Measurements from ENCODE around the gene BORCS5. TPM values are rescaled to one million over a fixed set of nuclear protein-coding genes. Genes with fewer than 3 reads are reported as not detected.
"Not testable (repeated sequence)": the region's sequence is repeated elsewhere in the genome, so short reads cannot be mapped to it uniquely, and the experiment has no call there.

Gene BORCS5
- total RNA-seq, 1 donor from 2014 or later: 8.3 TPM

DNA sequence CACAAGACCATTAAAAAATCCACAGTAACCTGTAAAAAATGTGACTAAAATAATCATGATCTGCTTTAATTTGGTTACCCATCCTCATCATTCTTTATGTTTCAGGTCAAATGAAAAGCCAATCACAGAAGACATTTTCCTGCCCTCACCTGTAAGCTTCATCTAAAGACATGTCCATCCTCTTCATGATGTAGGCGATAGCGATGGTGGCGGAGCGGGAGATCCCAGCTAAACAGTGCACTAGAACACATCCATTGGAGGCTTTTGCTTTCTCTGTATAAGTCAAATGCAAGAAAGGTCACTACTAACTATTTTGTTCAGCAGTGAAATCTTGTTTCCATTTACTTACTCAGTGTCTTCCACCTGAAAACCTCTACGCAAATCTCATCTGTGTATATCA, 123.2 kb downstream of the BORCS5 start:
- DNase-seq (ENCODE audit: low spot score) (no peak), ATAC-seq (no peak)

DNA sequence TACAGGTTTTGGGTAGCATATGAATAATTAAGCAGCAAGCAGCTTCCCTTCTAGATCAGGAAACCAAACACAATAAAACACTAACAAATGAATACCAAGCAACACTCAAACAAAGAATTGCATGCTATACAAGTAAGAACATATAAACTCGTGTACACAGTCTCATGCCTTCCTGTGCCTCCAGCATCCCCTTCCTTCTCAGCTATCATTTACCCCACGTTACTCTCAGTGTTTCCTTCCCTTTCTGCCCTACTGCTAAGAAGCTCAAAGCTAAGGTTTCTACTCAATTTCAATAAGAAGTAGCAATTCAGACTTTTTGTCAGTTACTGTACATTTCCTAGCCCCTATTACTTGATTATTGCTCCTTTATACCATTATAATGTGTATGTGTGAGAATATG, 124.8 kb downstream of the BORCS5 start:
- no peak for DNase-seq (ENCODE audit: low spot score)
- no peak for ATAC-seq

DNA sequence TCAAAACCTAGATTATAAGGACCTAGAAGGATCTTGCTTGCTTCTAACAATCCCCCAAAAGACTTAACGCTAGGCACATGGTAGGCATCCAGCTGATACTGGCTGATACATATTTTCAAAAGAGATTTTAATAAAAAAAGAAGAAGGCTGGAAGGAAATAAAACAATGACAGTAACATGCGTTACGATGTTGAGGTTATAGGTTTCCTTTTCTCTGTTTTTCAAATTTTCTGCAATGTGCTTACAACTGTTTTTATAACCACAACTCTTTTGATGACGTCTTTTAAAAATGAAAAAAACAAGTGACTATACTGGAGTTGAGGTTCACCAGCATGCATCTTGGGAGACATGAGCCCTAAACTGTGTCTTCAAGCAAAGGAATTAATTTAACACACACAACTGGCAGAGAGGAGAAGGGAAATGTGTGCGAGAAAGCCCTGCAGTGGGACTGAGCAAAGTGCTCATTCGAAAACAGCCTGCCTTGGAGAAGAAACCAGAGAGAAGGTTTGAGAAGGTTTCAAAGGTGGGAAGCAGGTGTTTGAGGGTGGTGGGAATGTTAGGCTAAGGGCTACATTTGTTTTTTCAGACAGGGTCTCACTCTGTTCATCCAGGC, 125.4 kb downstream of the BORCS5 start:
- DNase-seq (ENCODE audit: low spot score) (no peak), ATAC-seq (no peak)

DNA sequence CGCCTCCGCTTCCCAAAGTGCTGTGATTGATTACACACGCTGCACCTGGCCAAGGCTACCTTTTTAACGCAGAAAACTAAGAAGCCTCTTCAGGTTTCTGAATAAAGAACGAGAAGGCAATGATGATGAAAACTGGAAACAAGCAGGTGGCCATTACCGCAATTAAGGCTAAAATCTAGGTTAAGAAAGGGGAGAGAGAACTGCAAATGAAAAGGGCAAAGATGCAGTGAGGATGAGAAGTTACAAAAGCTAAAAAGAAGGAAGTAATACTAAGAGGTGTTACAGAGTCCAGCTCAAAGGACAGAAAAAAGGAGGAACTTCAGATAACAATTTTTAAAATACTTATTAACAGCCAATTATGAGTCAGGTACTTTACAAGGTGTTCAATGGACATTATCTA, 126.1 kb downstream of the BORCS5 start:
- no peak for DNase-seq (ENCODE audit: low spot score)
- no peak for ATAC-seq

DNA sequence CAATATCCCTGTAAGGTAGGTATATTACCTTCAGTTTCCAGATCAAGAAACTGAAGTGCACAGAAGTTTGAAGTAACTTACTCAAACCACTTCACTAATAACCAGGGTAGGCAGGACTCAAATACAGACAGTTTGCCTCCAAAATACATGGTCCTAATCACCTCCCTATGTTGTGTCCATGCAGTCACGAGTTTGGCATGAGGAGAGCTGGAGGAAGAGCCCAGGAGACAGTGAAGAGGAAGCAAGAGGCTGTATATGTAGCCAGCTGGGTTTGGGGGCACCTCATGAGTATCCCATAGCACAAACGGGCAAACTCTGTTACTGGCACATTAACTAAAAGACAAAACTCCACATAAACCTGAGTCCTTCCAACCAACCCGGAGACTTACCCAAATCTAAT, 126.6 kb downstream of the BORCS5 start:
- ATAC-seq: no peak
- no peak for DNase-seq (ENCODE audit: low spot score)

DNA sequence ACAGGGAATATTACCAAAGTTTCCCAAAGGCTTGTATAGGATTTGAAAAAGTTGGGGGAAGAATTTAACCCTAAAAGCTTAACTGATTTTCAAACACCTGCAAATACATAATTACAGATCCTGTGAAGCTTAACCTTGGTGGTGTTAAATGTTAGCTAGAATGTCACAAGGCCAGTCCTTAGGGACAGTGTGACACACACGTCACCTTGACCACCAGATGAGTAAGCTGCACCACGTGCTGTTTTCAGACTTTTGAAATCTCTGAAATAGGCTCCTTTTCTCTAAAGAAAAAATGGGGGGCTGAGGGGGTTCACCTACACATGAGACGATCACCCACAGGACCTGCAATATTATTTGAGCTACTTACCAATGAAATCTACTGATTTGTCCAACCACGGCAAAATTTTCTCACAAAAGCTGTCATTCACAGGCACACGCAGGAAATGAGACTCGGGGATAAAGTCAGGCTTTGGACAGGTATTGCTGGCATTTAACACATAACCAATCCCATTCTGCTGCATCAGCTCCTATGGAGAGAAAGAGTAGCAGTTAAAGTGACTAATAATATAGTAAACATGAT, 129.9 kb downstream of the BORCS5 start:
- DNase-seq (ENCODE audit: low spot score): no peak
- peak; percentile 63 for ATAC-seq

DNA sequence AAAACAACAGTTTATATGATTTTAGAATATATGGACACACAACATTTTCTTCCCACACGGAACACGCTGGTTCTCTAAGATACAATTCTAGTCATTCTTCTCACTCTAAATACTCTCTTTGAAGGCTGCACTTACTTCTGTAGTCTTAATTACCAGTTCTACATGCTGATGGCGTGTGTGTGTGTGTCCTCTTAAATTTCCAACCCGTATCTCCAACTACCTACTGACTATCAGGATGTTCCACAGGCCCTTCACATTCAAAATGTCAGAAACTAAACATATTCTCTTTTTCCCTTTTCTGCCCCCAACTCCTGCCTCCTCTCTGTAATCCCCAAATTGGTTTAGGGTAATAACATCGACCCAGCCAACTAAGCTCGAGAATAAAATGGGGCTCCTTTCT, 130.6 kb downstream of the BORCS5 start:
- ATAC-seq (no peak), DNase-seq (ENCODE audit: low spot score) (no peak)

DNA sequence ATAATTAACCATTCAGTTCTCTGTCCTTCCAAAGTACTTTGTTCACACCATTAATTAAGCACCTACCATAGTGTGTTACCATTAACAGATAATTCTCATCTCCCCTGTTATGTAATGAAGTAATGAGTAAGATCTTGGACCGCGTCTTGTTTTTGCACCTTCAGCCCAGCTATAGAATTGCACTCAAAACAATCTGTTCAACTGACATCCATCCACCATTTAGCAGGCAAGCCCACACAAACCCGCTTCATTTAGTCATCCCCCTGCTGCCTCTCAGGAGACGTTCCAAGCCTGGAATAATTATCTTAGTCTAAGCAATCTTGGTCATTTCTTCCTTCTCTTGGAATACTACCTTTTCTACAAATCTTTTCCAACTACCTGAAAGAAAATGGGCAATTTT, 131.4 kb downstream of the BORCS5 start:
- DNase-seq (ENCODE audit: low spot score): no peak
- no peak for ATAC-seq

DNA sequence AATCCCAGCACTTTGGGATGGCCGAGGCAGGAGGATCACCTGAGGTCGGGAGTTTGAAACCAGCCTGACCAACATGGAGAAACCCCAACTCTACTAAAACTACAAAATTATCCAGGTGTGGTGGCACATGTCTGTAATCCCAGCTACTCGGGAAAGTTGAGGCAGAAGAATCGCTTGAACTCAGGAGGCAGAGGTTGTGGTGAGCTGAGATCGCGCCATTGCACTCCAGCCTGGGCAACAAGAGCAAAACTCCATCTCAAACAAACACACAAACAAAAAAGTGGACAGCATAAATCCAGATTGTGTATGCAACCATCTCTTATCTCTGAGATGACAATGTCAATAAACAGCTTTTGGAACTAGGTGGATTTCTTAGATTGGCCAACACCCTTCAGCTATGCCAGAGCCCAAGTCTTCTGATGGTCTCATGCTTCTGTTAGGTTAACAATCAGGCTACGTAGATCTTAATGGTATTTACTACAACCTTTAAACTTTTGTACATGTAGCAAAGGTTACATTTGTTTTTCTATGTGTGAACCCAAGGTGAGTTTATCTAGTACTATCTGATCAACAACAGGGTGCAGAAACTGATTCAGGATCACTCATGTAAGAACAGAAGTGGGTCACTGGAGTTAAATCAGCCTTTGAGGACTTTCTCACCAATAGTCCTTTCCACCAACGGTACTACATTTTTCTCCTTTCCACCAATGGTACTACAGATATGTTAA, 132.1 kb downstream of the BORCS5 start:
- peak; percentile 85 for ATAC-seq
- peak; percentile 71 for DNase-seq (ENCODE audit: low spot score)

DNA sequence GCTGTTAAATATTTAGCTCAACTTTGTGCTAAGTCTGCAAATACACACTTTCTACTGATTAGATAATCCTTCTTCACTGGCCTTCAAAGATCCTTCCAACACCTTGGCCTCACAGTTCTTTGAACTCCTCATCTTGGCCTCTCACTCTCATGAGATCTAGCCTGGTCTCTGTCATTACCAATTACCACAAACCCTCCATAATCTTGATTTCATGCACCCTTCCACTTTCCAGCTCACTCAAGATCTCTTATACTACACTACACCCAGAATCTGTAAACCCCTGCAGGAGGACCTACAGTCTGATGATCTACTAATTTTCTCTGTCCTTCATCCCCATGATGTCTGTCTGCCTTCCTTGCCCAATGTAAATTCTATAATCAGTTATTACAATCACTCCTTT, 134.7 kb downstream of the BORCS5 start:
- ATAC-seq: no peak

DNA sequence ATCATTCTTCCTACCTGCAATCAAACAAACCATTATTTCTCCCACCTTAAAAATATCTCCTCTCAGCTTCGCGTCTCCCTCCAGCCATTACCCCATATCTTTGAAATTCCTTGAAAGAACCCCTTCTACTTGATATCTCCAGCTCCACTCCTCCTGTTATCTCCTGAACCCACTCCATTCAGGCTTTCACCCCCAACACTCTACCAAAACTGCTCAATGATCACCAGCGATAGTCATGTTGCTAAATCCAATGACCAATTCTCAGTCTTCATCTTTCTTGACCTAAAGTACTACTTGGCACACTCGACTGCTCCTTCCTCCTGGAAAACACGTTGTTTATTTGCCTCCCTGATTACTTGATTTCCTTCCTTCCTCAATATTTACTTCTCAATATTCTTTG, 135.7 kb downstream of the BORCS5 start:
- no peak for DNase-seq (ENCODE audit: low spot score)

More for the DNA sequence above, 134.7 kb downstream of the BORCS5 start:
- DNase-seq (ENCODE audit: low spot score): no peak

DNA sequence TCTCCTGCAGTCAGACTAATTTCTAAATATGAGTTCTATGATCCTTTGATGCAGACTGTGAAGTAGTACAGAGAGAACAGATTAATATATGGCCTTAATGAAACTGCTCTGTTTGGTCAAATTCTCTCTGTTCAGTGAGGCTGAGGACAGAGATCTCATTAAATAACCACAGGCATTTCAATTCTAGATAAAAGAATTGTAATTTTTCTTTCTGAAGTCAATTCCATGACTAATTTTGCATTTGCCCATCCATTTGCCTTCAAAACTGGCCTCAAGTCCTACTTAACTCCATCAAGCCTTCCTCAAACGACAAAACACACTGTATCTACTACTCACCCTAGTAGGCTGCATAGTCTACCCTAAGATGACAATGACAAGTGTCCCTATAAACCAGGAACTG, 138.7 kb downstream of the BORCS5 start:
- ATAC-seq (no peak), DNase-seq (ENCODE audit: low spot score) (no peak)

More for the DNA sequence above, 135.7 kb downstream of the BORCS5 start:
- ATAC-seq: no peak

DNA sequence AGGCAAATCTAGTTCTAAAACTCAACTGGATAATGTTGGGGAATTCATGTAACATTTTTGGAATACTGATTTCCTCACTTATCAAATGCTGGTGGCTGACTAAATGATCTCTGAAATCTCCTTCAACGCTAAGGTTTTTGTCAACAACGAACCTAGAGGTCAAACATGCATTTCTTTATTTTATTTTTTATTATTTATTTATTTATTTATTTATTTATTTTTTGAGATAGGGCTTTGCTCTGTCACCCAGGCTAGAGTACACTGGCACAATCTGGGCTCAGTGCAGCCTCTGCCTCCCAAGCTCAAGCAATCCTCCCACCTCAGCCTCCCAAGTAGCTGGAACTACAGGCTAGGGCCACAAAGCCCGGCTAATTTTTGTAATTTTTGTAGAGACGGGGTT, 141.3 kb downstream of the BORCS5 start:
- DNase-seq (ENCODE audit: low spot score) (no peak), ATAC-seq (no peak)

DNA sequence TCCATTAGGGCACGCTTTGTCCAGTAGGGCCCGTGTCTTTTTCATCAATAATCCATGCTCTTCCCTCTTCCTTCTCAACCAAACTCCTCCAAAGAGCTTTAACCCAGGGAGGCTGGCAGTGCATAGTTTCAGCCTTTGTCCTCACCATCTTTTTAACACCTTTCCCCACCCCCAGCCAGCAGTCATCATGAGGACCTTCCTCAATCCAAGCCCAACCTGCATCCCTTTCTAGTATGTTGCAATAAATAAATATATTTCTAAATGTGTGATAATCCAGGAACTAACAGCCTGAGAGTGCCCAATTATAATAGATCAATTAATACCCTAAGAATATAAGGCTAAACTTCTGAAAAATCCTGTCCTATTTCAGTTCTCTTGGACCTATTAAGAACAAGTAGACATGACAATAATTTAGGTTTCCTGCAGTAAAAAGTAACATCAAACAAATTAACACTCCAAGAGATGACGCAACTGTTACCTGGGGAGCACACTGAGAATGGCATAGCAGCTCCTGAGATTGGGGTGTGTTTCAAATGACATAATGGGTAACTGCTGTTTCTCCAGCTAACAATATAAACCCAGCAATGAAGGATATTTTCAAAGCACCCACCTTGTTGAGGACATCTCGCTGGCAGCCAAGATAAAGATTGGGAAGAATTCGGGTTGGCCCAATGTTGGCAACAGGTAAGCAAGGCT, 143.2 kb downstream of the BORCS5 start:
- ATAC-seq (peak; percentile 56), DNase-seq (ENCODE audit: low spot score) (no peak)

DNA sequence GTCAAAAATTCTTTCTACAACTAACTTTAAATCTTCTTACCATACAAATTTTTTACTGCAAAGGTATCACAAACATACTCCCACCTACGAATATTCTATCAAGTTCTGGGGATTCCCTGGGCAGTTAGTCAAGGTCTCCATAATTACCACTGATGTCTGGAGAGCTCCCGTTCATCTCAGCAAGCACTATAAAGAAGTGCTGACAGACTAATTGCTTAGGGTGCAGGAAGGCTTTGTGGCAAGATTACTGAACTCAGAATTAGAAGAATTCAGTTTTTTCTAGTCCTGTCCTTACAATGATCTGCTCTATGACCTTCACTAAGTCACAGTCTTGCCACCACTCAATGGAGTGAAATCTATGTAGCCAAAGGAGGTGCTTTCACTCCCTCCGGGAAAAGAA, 144.2 kb downstream of the BORCS5 start:
- DNase-seq (ENCODE audit: low spot score) (no peak), ATAC-seq (no peak)

DNA sequence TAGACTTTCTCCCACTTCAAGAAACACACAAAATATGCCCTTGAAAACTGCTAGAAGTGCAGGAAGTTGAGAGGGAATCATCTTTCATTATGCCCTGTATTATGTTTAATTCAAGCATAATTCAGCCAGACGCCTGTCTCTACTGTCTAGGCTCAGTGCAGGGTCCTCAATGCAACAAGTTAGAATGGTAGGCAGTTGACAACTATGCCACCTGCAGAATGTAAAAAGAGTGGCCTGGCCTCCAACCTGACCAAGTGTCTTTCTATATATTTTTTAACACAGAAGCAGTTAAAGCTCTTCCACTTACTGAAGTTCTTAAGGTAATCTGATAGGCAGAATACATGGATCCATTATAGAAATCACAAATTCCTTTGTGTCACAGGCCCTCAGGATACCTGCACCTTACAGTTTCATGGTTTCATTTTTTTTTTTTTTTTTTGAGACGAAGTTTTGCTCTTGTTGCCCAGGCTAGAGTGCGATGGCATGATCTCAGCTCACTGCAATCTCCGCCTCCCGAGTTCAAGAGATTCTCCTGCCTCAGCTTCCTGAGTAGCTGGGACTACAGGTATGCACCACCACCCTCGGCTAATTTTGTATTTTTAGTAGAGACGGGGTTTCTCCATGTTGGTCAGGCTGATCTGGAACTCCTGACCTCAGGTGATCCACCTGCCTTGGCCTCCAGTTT, 145.4 kb downstream of the BORCS5 start:
- DNase-seq (ENCODE audit: low spot score); ATAC-seq: not testable (repeated sequence)

DNA sequence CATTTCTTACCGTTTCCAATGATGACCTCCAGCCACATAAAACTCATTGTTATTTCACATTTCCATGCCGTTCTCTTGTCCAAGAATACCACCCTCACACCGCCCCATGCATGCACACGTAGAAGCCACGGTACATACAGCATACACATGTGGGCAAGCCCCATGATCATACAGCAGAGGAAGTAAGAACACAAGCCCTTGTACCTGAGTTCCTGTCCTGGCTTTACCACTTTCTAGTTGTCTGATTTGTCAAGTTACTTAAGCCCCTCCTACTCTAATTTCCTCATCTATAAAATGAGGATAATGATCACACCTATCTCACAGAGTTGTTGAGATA, 145.9 kb downstream of the BORCS5 start:
- DNase-seq (ENCODE audit: low spot score) (no peak), ATAC-seq (no peak)

DNA sequence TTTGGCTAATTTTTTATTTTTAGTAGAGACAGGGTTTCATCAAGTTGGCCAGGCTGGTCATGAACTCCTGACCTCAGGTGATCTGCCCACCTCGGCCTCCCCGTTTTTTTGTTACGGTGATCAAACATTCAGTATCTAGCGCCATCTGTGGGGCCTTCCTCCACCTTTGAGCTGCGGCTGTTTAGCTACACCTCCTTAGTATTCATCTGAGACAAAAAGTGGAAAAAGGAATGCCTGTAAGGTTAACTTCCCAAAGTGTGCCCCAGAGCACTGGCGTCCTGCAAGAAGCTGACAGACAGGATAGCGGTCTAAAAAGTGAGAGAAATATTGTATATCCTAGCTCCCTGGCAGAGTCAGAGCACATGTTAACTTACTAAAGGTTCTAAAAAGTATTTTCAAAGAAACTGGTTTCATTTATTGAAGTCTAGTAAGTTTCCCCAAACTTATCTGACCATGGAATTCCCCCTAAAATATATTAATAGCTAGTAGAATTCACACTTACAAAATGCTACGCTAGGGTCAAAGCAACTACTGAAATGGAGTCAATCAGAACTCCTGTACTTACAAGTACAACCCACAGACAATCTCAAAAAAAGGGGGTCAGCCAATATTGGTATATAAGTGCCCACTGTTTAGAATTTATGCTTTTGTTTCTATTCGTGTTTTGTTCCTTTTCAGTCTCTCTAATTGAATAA, 146.7 kb downstream of the BORCS5 start:
- no peak for ATAC-seq
- DNase-seq (ENCODE audit: low spot score): no peak

DNA sequence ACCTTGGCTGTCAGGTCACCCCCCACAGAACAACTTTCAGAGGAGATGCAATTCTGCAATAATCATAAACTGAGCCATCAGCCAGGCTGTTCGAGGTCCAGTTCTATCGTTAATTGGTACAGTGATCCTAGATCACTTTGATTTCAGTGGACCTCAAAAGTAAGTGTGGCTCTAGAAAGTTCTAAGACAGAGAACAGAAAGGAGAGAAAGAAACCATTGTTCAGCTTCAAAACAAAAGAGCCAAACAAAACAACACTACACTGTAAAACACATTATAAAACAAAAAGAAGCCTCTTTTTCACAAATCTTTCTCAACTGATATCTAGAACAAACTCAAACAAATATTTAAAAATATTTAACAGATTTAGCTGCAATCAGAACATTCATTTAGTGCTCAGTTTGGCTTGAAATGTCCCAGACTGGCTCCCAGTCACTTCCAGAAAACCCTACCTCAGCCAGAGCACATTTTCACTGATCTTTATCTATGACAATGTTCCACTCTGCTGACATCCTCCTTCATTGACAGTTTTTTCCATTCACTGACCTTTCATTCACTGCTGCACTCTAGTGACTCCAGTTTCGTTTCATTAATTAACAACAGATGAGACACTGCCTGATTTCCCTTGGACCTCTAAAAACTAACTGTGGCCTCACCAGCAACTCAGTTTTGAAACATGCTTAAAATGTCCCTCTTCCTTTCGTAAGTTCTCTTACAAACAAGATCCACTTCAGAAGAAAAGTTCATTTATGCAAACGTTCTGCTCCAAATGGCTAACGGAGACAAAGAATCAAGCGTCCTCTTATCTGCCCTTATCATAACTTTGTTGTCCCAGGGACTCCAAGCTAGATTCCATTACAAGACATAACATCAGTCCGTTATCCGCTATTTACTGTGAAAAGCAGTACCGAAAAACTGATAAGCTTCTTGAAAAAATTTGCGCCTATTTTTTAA, 148.9 kb downstream of the BORCS5 start:
- ATAC-seq (peak; percentile 84), DNase-seq (ENCODE audit: low spot score) (no peak)

DNA sequence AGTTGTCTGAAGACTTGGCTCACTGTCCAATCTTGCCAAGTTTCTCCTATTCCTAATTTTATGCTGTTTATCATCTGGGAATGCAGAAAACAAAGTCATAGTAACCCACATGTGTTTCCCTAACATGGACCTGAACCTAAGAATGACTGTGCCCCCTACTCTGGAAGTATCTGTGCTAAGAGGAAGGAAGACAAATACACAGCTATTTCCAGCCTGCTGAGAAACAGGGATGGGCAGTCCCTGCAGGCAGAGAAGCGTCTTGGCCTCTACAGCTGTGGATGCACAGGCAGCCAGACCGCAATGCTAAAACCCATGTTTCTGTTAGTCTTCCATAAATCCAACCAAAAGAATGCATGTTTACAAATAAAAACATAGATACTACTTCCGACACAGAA, 149.6 kb downstream of the BORCS5 start:
- no peak for DNase-seq (ENCODE audit: low spot score)

More for the DNA sequence above, 149.6 kb downstream of the BORCS5 start:
- peak; percentile 51 for ATAC-seq
